ENCODE results near the gene SNX27. TPM values are rescaled to one million over a fixed set of nuclear protein-coding genes. Genes with fewer than 3 reads are reported as not detected.

Gene SNX27
- total and polyA plus RNA-seq, 12 donors = 6.0 to 46.7 (median 24.1) TPM

DNA sequence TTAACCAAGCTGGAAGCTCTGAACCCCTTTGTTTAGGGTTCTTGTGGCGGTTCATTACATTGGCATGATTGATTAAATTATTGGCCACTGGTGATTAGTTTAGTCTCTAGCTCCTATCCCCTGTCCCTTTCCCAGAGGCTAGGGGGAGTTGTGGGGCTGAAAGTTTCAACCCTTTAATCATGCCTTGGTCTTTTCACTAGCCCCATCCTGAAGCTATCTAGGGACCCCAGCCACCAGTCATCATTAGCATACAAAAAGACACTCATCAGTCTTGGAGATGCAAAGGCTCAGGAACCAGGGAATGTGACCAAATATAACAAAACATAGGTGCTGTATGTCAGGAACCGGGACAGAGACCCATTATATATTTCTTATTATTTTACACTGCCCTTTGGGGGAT, 34.7 kb upstream of the SNX27 start:
- intact Hi-C loops (cut with DNase I) = no loop called here
- no peaks in the 10 kb centered on the region for H3K9me3 ChIP-seq (replicated peaks in 1 of 3)
- DNase-seq = no peak
- no peak overlapping the region for H3K27ac ChIP-seq
- H3K27me3 ChIP-seq = no peaks in the 10 kb centered on the region
- WGBS, 4 donors = 92 to 96% (median 95%) methylated on average over 2 of the region's 2 CpGs
- H3K36me3 ChIP-seq (replicated peaks in 1 of 2) = peaks cover 0 to 9% of the 10 kb centered on the region in 2 donors
- no peak overlapping the region for H3K4me3 ChIP-seq
- no peak for TF ChIP-seq POLR2A (IDR thresholded peaks at IDR 0.05)
- TF ChIP-seq, protein P1, sequence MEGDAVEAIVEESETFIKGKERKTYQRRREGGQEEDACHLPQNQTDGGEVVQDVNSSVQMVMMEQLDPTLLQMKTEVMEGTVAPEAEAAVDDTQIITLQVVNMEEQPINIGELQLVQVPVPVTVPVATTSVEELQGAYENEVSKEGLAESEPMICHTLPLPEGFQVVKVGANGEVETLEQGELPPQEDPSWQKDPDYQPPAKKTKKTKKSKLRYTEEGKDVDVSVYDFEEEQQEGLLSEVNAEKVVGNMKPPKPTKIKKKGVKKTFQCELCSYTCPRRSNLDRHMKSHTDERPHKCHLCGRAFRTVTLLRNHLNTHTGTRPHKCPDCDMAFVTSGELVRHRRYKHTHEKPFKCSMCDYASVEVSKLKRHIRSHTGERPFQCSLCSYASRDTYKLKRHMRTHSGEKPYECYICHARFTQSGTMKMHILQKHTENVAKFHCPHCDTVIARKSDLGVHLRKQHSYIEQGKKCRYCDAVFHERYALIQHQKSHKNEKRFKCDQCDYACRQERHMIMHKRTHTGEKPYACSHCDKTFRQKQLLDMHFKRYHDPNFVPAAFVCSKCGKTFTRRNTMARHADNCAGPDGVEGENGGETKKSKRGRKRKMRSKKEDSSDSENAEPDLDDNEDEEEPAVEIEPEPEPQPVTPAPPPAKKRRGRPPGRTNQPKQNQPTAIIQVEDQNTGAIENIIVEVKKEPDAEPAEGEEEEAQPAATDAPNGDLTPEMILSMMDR (IDR thresholded peaks at IDR 0.05) = no peak
- H3K4me1 ChIP-seq (replicated peaks in 1 of 2) = no peaks in the 10 kb centered on the region

DNA sequence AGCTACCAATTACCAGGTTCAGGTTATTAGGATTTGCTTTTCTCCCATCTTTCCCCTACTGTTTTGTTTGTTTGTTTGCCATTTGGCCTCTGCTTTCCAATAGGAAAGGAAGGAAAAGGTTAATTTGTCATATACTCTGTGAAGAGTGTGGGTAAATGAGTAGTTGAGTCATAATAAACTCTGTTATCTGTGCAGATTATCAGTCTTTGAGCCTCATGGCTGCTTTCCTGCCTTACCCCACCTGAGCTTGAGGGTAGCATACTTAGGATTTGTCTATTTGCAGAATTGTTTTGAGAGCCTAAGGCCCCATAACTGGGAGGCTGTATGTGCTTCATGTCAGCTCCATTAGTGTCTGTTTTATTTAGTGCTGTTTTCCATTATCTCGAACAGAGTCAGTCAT, 32.9 kb upstream of the SNX27 start:
- Histone ChIP-seq H3K27me3 (no peaks in the 10 kb centered on the region), H3K4me1 (replicated peaks in 1 of 2) (no peaks in the 10 kb centered on the region), H3K9me3 (replicated peaks in 1 of 3) (no peaks in the 10 kb centered on the region), H3K36me3 (replicated peaks in 1 of 2) (peaks cover 0 to 8% of the 10 kb centered on the region in 2 donors), H3K4me3 (no peak overlapping the region), H3K27ac (no peak overlapping the region)
- no peak for DNase-seq
- intact Hi-C loops (cut with DNase I) = no loop called here
- TF ChIP-seq, protein P1 (IDR thresholded peaks at IDR 0.05) = no peak
- TF ChIP-seq POLR2A (IDR thresholded peaks at IDR 0.05) = no peak
- 88 to 95% (median 93%) methylated on average over 1 of the region's 1 CpG for WGBS, 4 donors

DNA sequence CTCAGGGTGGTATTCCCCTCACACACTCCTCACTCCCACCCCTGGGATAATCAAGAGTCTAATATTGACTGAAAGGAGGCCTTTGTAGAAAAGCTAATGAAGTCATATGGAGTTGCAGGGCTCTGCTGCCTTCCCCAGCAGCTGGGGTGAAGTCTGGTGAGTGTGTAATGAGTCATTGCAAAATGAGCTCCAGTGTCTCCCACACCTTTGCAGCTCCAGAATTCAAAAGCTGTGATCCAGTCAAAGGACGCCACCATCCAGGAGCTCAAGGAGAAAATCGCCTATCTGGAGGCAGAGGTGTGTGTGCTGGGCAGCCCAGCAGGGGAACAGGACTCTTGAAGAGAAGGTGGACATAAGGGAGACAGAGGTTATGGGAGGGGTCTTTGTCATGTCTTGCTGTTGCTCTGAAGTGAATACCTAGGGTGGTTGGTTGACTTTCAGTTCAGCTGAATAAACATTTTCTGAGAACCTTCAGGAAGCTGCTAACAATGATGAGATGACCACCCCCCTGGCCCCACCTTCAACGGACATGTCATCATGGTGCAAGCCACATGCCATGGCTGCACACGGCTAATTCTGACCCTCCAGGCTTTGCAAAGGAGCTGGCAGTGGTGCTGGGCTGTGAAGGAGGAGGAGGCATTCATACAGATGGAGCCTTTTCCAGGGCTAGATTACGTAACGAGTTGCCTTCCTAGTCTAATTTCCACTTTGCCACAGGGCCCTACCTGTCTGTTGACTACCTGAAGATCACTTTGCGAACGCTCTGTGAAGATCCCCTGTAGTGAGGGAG, 32.2 kb upstream of the SNX27 start:
- DNase-seq = no peak
- Histone ChIP-seq H3K27me3 (no peaks in the 10 kb centered on the region), H3K36me3 (replicated peaks in 1 of 2) (peaks cover 0 to 8% of the 10 kb centered on the region in 2 donors), H3K4me1 (replicated peaks in 1 of 2) (no peaks in the 10 kb centered on the region), H3K4me3 (no peak overlapping the region), H3K27ac (no peak overlapping the region), H3K9me3 (replicated peaks in 1 of 3) (no peaks in the 10 kb centered on the region)
- WGBS, 4 donors = 81 to 86% (median 83%) methylated on average over 7 to 8 of the region's 8 CpGs
- intact Hi-C loops (cut with DNase I) = no loop called here
- no peak for TF ChIP-seq POLR2A (IDR thresholded peaks at IDR 0.05)
- TF ChIP-seq, protein P1 (IDR thresholded peaks at IDR 0.05) = no peak

DNA sequence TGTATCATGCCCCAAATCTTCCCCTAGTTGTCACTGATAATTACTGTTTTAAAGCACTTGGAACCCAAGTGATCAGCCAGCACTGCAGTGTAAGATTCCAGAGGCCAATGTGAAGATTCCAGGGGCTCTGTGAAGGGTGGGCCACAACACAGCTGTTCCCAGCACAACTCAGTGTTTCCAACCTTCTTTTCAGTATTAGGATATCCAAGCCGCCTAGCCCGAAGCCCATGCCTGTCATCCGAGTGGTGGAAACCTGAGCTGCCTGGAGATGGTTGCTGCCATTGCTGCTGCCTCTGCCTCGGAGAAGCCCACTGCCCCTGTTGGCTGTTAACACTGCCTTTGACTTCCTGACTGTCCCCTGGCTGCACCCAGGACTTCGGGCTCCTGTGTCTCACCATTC, 30.4 kb upstream of the SNX27 start:
- intact Hi-C loops (cut with DNase I) = no loop called here
- Histone ChIP-seq H3K27ac (no peak overlapping the region), H3K36me3 (replicated peaks in 1 of 2) (peaks cover 0 to 8% of the 10 kb centered on the region in 2 donors), H3K27me3 (no peaks in the 10 kb centered on the region), H3K4me1 (replicated peaks in 1 of 2) (no peaks in the 10 kb centered on the region), H3K4me3 (no peak overlapping the region), H3K9me3 (replicated peaks in 1 of 3) (no peaks in the 10 kb centered on the region)
- 75 to 98% (median 80%) methylated on average over 1 to 5 of the region's 5 CpGs for WGBS, 4 donors
- DNase-seq = no peak
- TF ChIP-seq, protein P1 (IDR thresholded peaks at IDR 0.05) = no peak
- no peak for TF ChIP-seq POLR2A (IDR thresholded peaks at IDR 0.05)
